Activated CD4-positive, alpha-beta T cell treated with anti-CD3 and anti-CD28 coated beads for 36 hours (primary cell): ENCODE data around the gene ITPKA. TPM values are rescaled to one million over a fixed set of nuclear protein-coding genes. Genes with fewer than 3 reads are reported as not detected.

Source experiments
- ATAC-seq: fragments of 200-7000 bp; cut with Tn5 transposase; one replicate; pipeline ENCODE4 v1.10.0; 2021; ENCODE audit warnings: mild to moderate bottlenecking, moderate library complexity
- CTCF ChIA-PET: fragments of 350-600 bp; sonication (Branson Sonifier 250); formaldehyde crosslinking; loops from one replicate; lab custom pipeline; 2021; ENCODE audit warnings: antibody characterized with exemption; lab: Charles Lee
- POLR2A ChIA-PET: fragments of 350-600 bp; sonication (Branson Sonifier 250); formaldehyde crosslinking; loops from one replicate; lab custom pipeline; 2021; ENCODE audit warnings: antibody characterized with exemption, inconsistent platforms; lab: Charles Lee
- DNase-seq: peaks from one replicate; pipeline ENCODE4 v3.0.0-alpha.2; 2020
- H3K27ac Mint-ChIP-seq: one replicate; pipeline ENCODE4 v1.8.0; 2021; ENCODE audit warnings: mixed read lengths
- H3K27me3 Mint-ChIP-seq: one replicate; pipeline ENCODE4 v1.8.0; 2021; ENCODE audit warnings: mixed read lengths
- H3K36me3 Mint-ChIP-seq: one replicate; pipeline ENCODE4 v1.8.0; 2021; ENCODE audit warnings: low read depth, mixed read lengths
- H3K4me1 Mint-ChIP-seq: one replicate; pipeline ENCODE4 v1.8.0; 2021; ENCODE audit warnings: mixed read lengths
- H3K4me3 Mint-ChIP-seq: one replicate; pipeline ENCODE4 v1.8.0; 2021; ENCODE audit warnings: mild to moderate bottlenecking, moderate library complexity, mixed read lengths
- H3K9me3 Mint-ChIP-seq: one replicate; pipeline ENCODE4 v1.8.0; 2021; ENCODE audit warnings: low read depth, mixed read lengths
- intact Hi-C, 2 experiments: fragments of 100-400 bp; cut with DNase I in 1 of 2; cut with micrococcal nuclease in 1 of 2; formaldehyde crosslinking; loops; one replicate each; pipeline versions ENCODE4 v1.14.2 to v1.15.1; 2022 to 2024; cut with DNase I, micrococcal nuclease
- total RNA-seq, 2 experiments: library from RNA; stranded (reverse); gene quantifications; one replicate each; pipeline ENCODE4 v1.2.3, GENCODE V29; 2021

The ITPKA gene
- total RNA-seq, 2 experiments from 2014 or later = 2.5 to 4.2 TPM

GRCh38 chr15:41535544-41535943, 41.9 kb downstream of the ITPKA start:
- peaks cover 25% of the 10 kb centered on the region for H3K36me3 Mint-ChIP-seq
- no peak overlapping the region for H3K27ac Mint-ChIP-seq
- DNase-seq (no peak), ATAC-seq (no peak)
- no peaks in the 10 kb centered on the region for H3K4me1 Mint-ChIP-seq
- intact Hi-C loops = no loop called here
- no peaks in the 10 kb centered on the region for H3K27me3 Mint-ChIP-seq
- CTCF ChIA-PET = interaction anchor here (1.1 kb wide), 1 partner anchor 14 kb away, joined by 3 read pairs; no protein-coding TSS in a partner anchor
- POLR2A ChIA-PET = no interaction called here
- no peak overlapping the region for H3K4me3 Mint-ChIP-seq
- no peaks in the 10 kb centered on the region for H3K9me3 Mint-ChIP-seq

GRCh38 chr15:41536866-41537265, 43.2 kb downstream of the ITPKA start:
- H3K4me1 Mint-ChIP-seq = no peaks in the 10 kb centered on the region
- DNase-seq = no peak
- no peaks in the 10 kb centered on the region for H3K27me3 Mint-ChIP-seq
- ATAC-seq = no peak
- no peak overlapping the region for H3K4me3 Mint-ChIP-seq
- H3K27ac Mint-ChIP-seq = no peak overlapping the region
- CTCF ChIA-PET = no interaction called here
- POLR2A ChIA-PET = no interaction called here
- peaks cover 20% of the 10 kb centered on the region for H3K36me3 Mint-ChIP-seq
- no peaks in the 10 kb centered on the region for H3K9me3 Mint-ChIP-seq
- intact Hi-C loops = no loop called here

- H3K4me3 Mint-ChIP-seq = peak overlapping the region; percentile 95
- H3K36me3 Mint-ChIP-seq = peaks cover 2% of the 10 kb centered on the region
- no peaks in the 10 kb centered on the region for H3K27me3 Mint-ChIP-seq
- H3K9me3 Mint-ChIP-seq = no peaks in the 10 kb centered on the region
- ATAC-seq = no peak
- DNase-seq = peak; percentile 11
- peak overlapping the region; percentile 91 for H3K27ac Mint-ChIP-seq
- ChIA-PET POLR2A (interaction anchor here (0.6 kb wide), 1 partner anchor 616 kb away, joined by 3 read pairs; no protein-coding TSS in a partner anchor), CTCF (interaction anchor here (1.0 to 2.9 kb wide), 4 partner anchors 9 to 86 kb away, joined by 3 to 14 read pairs (median 4); partner anchors contain the start of gene TYRO3)
- peaks cover 12% of the 10 kb centered on the region for H3K4me1 Mint-ChIP-seq
- intact Hi-C loops = loop anchor here (5.0 kb wide), 2 partner anchors 51 to 154 kb away; partner anchors contain the start of gene ITPKA (in 1 of the 2)
Observed at GRCh38 chr15:41543521-41543870, 49.8 kb downstream of the ITPKA start.

GRCh38 chr15:41544650-41545015, 51.0 kb downstream of the ITPKA start:
- H3K27me3 Mint-ChIP-seq = no peaks in the 10 kb centered on the region
- peak overlapping the region; percentile 95 for H3K4me3 Mint-ChIP-seq
- DNase-seq (peak; percentile 21), ATAC-seq (no peak)
- peaks cover 12% of the 10 kb centered on the region for H3K4me1 Mint-ChIP-seq
- peak overlapping the region; percentile 91 for H3K27ac Mint-ChIP-seq
- ChIA-PET CTCF (interaction anchor here (0.6 to 2.9 kb wide), 7 partner anchors 10 to 230 kb away, joined by 3 to 14 read pairs (median 3); partner anchors contain the start of genes MAPKBP1 and TYRO3), POLR2A (interaction anchor here (0.8 to 1.5 kb wide), 3 partner anchors 13 to 229 kb away, joined by 3 read pairs; partner anchors contain the start of gene MAPKBP1)
- peaks cover 2% of the 10 kb centered on the region for H3K36me3 Mint-ChIP-seq
- intact Hi-C loops = loop anchor here (1.0 to 5.0 kb wide), 9 partner anchors 14 to 284 kb away; partner anchors contain the start of genes ITPKA (in 2 of the 2), JMJD7 (in 1 of the 2), MAPKBP1 (in 1 of the 2) and MGA (in 1 of the 2)
- no peaks in the 10 kb centered on the region for H3K9me3 Mint-ChIP-seq

- Mint-ChIP-seq H3K4me1 (peaks cover 12% of the 10 kb centered on the region), H3K9me3 (no peaks in the 10 kb centered on the region), H3K36me3 (peaks cover 2% of the 10 kb centered on the region), H3K27me3 (no peaks in the 10 kb centered on the region), H3K27ac (peak overlapping the region; percentile 56), H3K4me3 (peak overlapping the region; percentile 95)
- CTCF ChIA-PET = interaction anchor here (0.6 to 2.9 kb wide), 4 partner anchors 9 to 242 kb away, joined by 3 to 14 read pairs (median 4); partner anchors contain the start of gene TYRO3
- ATAC-seq (no peak), DNase-seq (no peak)
- POLR2A ChIA-PET = interaction anchor here (1.3 to 1.5 kb wide), 2 partner anchors 13 to 229 kb away, joined by 3 read pairs; partner anchors contain the start of gene MAPKBP1
- intact Hi-C loops = no loop called here
Observed at GRCh38 chr15:41545218-41545617, 51.5 kb downstream of the ITPKA start.

- CTCF ChIA-PET = interaction anchor here (0.6 kb wide), 1 partner anchor 345 kb away, joined by 4 read pairs; no protein-coding TSS in a partner anchor
- POLR2A ChIA-PET = no interaction called here
- H3K4me1 Mint-ChIP-seq = peaks cover 10% of the 10 kb centered on the region
- DNase-seq (no peak), ATAC-seq (no peak)
- intact Hi-C loops = no loop called here
- H3K27ac Mint-ChIP-seq = no peak overlapping the region
- no peaks in the 10 kb centered on the region for H3K27me3 Mint-ChIP-seq
- H3K4me3 Mint-ChIP-seq = no peak overlapping the region
- H3K9me3 Mint-ChIP-seq = no peaks in the 10 kb centered on the region
- peaks cover 2% of the 10 kb centered on the region for H3K36me3 Mint-ChIP-seq
Observed at GRCh38 chr15:41546851-41547786, 53.4 kb downstream of the ITPKA start.

- H3K27ac Mint-ChIP-seq = no peak overlapping the region
Observed at GRCh38 chr15:41550066-41550775, 56.5 kb downstream of the ITPKA start.

More at GRCh38 chr15:41550066-41550775, 56.5 kb downstream of the ITPKA start:
- POLR2A ChIA-PET = no interaction called here
- H3K4me3 Mint-ChIP-seq = no peak overlapping the region
- no peaks in the 10 kb centered on the region for H3K9me3 Mint-ChIP-seq
- no peaks in the 10 kb centered on the region for H3K36me3 Mint-ChIP-seq
- intact Hi-C loops = loop anchor here in 1 of 2 experiments (10.0 kb wide), 1 partner anchor 85 kb away; no protein-coding TSS in a partner anchor
- CTCF ChIA-PET = no interaction called here
- no peak for ATAC-seq
- H3K27me3 Mint-ChIP-seq = no peaks in the 10 kb centered on the region
- peaks cover 5% of the 10 kb centered on the region for H3K4me1 Mint-ChIP-seq
- DNase-seq = no peak

Other genes with a start within 250 kb of the ITPKA start
- gene OIP5, start 161.3 kb upstream of the ITPKA start, total RNA-seq = 10 to 100 TPM; 11.5 to 14.0 TPM
- gene NUSAP1, start 161.0 kb upstream of the ITPKA start, total RNA-seq = 100 to 1,000 TPM; 179 to 206 TPM
- gene NDUFAF1, start 91.4 kb upstream of the ITPKA start, total RNA-seq = 10 to 100 TPM; 16.9 to 27.2 TPM
- 10 to 100 TPM; 29.4 to 32.3 TPM for gene RTF1, start 76.8 kb upstream of the ITPKA start, total RNA-seq
- under 1 TPM in 1 of 2 experiments, not detected in 1; 0.11 TPM for gene LTK, start 20.0 kb downstream of the ITPKA start, total RNA-seq
- gene RPAP1, start 50.4 kb downstream of the ITPKA start, total RNA-seq = 10 to 100 TPM; 49.6 to 56.8 TPM
- gene TYRO3, start 65.3 kb downstream of the ITPKA start, total RNA-seq = 1 to 10 TPM; 2.3 to 3.1 TPM
- 10 to 100 TPM; 33.7 to 39.3 TPM for gene MGA, start 166.5 kb downstream of the ITPKA start, total RNA-seq